K562 (cell line): ENCODE data around the gene NFIC. TPM values are rescaled to one million over a fixed set of nuclear protein-coding genes. Genes with fewer than 3 reads are reported as not detected.

ENCODE experiments used
- ATAC-seq: fragments of 200-7000 bp; cut with Tn5 transposase; 3 replicates; pipeline ENCODE4 v1.9.1; 2020; ENCODE audit warnings: moderate library complexity
- BruUV-seq: library from RNA; stranded (reverse); fragments of 400-500 nt; replicated peaks from 2 replicates; lab custom pipeline; 2021; lab: Mats Ljungman, UMichigan
- CTCF ChIA-PET: fragments of 300-600 bp; formaldehyde crosslinking; extraction: SDS; loops from one replicate; lab custom pipeline; 2021; ENCODE audit warnings: low intra/inter-chr PET ratio; lab: Yijun Ruan, JAX
- POLR2A ChIA-PET: fragments of 300-600, 350-650 bp; sonication (Branson Sonifier 250); formaldehyde crosslinking; extraction: SDS; loops from one replicate; lab custom pipeline; 2021; ENCODE audit warnings: antibody characterized with exemption, inconsistent platforms; lab: Yijun Ruan, JAX
- DNase-seq, 4 experiments: peaks; one replicate each; pipeline versions ENCODE4 v3.0.0 to v3.0.0-alpha.2; 2011 to 2018; ENCODE audit warnings: low spot score in 3 of 4, mixed read lengths in 3 of 4; ENCODE audit errors: extremely low read depth in 1 of 4
- FAIRE-seq: peaks from 2 replicates; lab custom pipeline; 2011; peaks lifted over from hg19 to GRCh38; lab: Jason Lieb, UNC
- H2AFZ ChIP-seq: 2 replicates; pipeline ENCODE4 v1.6.0; 2011; ENCODE audit warnings: low read depth, low read length, control low read depth, inconsistent platforms
- H3K27ac ChIP-seq: fragments of 200-600 bp; 3 replicates; pipeline ENCODE4 v1.8.0; 2011; ENCODE audit warnings: low read depth, mild to moderate bottlenecking, control low read depth, inconsistent platforms, low read length, moderate library complexity, mixed read lengths; ENCODE audit errors: extremely low read depth
- H3K27me3 ChIP-seq, 2 experiments: fragments of 300-600 bp in 1 of 2; 2 replicates in 1 of 2; 3 replicates in 1 of 2; pipeline versions ENCODE4 v1.6.0 to v1.8.0; 2011; ENCODE audit warnings: inconsistent platforms in 2 of 2, low read length in 2 of 2, mild to moderate bottlenecking in 1 of 2, mixed read lengths in 1 of 2, moderate library complexity in 1 of 2; ENCODE audit not compliant: control insufficient read depth in 2 of 2, insufficient read depth in 2 of 2
- H3K36me3 ChIP-seq: fragments of 300-600 bp; 3 replicates; pipeline ENCODE4 v1.8.0; 2011; ENCODE audit warnings: mild to moderate bottlenecking, low read length, inconsistent platforms; ENCODE audit not compliant: control insufficient read depth, insufficient read depth
- H3K4me1 ChIP-seq, 2 experiments: fragments of 200-600 bp in 1 of 2; replicated peaks in 1 of 2; 2 replicates in 1 of 2; 3 replicates in 1 of 2; pipeline versions ENCODE4 v1.5.1 to v1.8.0; 2011; ENCODE audit warnings: inconsistent platforms in 2 of 2, low read length in 2 of 2, mild to moderate bottlenecking in 1 of 2, mixed read lengths in 1 of 2, moderate library complexity in 1 of 2; ENCODE audit not compliant: control insufficient read depth in 2 of 2, insufficient read depth in 2 of 2
- H3K4me2 ChIP-seq: 2 replicates; pipeline ENCODE4 v1.6.1; 2011; ENCODE audit warnings: low read length, control low read depth, inconsistent platforms, mixed read lengths; ENCODE audit not compliant: insufficient read depth
- H3K4me3 ChIP-seq: fragments of 200-600 bp; sonication (generic), shearing (Covaris generic); 2 replicates; pipeline ENCODE4 v1.5.1; 2016; ENCODE audit warnings: control low read depth, inconsistent platforms
- H3K79me2 ChIP-seq: fragments of 200-600 bp; 3 replicates; pipeline ENCODE4 v1.8.0; 2011; ENCODE audit warnings: low read length, inconsistent platforms; ENCODE audit not compliant: control insufficient read depth, insufficient read depth
- H3K9ac ChIP-seq, 2 experiments: 2 replicates each; pipeline versions ENCODE4 v1.6.0 to v1.6.1; 2011; ENCODE audit warnings: low read depth in 2 of 2, low read length in 2 of 2, control low read depth in 1 of 2, inconsistent platforms in 1 of 2, mild to moderate bottlenecking in 1 of 2, mixed read lengths in 1 of 2; ENCODE audit not compliant: insufficient read depth in 1 of 2
- H3K9me1 ChIP-seq: one replicate; pipeline ENCODE4 v1.6.0; 2011; ENCODE audit warnings: inconsistent platforms, mild to moderate bottlenecking, low read length, moderate library complexity; ENCODE audit not compliant: control insufficient read depth, insufficient read depth
- H3K9me3 ChIP-seq: replicated peaks from 2 replicates; pipeline ENCODE4 v1.5.1; 2011; ENCODE audit warnings: low read depth, low read length, inconsistent platforms; ENCODE audit not compliant: control insufficient read depth, insufficient read depth
- H4K20me1 ChIP-seq: replicated peaks from 2 replicates; pipeline ENCODE4 v1.6.1; 2011; ENCODE audit warnings: low read length, inconsistent platforms, mixed read lengths; ENCODE audit not compliant: control insufficient read depth, insufficient read depth
- FOXJ3 ChIP-seq: sonication (generic); formaldehyde crosslinking; IDR thresholded peaks from 2 replicates; pipeline ENCODE4 v1.4.0; 2020; ENCODE audit warnings: mild to moderate bottlenecking, missing genetic modification reagents
- HIVEP1 ChIP-seq: fragments of 250-450 bp; sonication (Bioruptor Pico); IDR thresholded peaks from 2 replicates; pipeline ENCODE4 v1.4.0; 2020; ENCODE audit warnings: mild to moderate bottlenecking
- HOMEZ ChIP-seq: fragments of 250-450 bp; sonication (Bioruptor Pico); IDR thresholded peaks from 2 replicates; pipeline ENCODE4 v1.4.0; 2020; ENCODE audit warnings: mild to moderate bottlenecking, moderate library complexity
- MTA2 ChIP-seq: fragments of 450-650 bp; IDR thresholded peaks from 2 replicates; pipeline ENCODE4 v1.6.1; 2016; ENCODE audit warnings: low read depth
- MYC ChIP-seq, 2 experiments: fragments of 250-450 bp in 1 of 2; sonication (Bioruptor Pico) in 1 of 2; IDR thresholded peaks; 2 replicates each; pipeline versions ENCODE4 v1.5.1 to v1.6.1; 2012 to 2021; ENCODE audit warnings: low read depth in 2 of 2, borderline replicate concordance in 1 of 2, improper control_type of control experiment in 1 of 2, low read length in 1 of 2, mild to moderate bottlenecking in 1 of 2, moderate library complexity in 1 of 2
- NR2C2 ChIP-seq, 2 experiments: fragments of 200-800 bp in 1 of 2; sonication (Bioruptor generic) in 1 of 2; sonication (generic) in 1 of 2; formaldehyde crosslinking in 1 of 2; IDR thresholded peaks; 2 replicates each; pipeline versions ENCODE4 v1.6.1 to v1.8.0; 2016 to 2022; ENCODE audit warnings: mild to moderate bottlenecking in 1 of 2, missing compliant biosample characterization in 1 of 2, missing genetic modification characterization in 1 of 2, missing genetic modification reagents in 1 of 2
- PML ChIP-seq: IDR thresholded peaks from 2 replicates; pipeline ENCODE4 v1.6.1; 2012; ENCODE audit warnings: low read length, inconsistent platforms
- STAT5B ChIP-seq: fragments of 250-450 bp; sonication (Bioruptor Pico); IDR thresholded peaks from 2 replicates; pipeline ENCODE4 v1.8.0; 2021; ENCODE audit warnings: mild to moderate bottlenecking, inconsistent platforms
- ZNF121 ChIP-seq: sonication (generic); formaldehyde crosslinking; conservative IDR thresholded peaks from 2 replicates; pipeline ENCODE4 v1.8.0; 2022; ENCODE audit warnings: missing genetic modification reagents
- ZNF324 ChIP-seq: fragments of 250-450 bp; sonication (Bioruptor Pico); IDR thresholded peaks from 2 replicates; pipeline ENCODE4 v1.4.0; 2020; ENCODE audit warnings: mild to moderate bottlenecking
- ZNF384 ChIP-seq: IDR thresholded peaks from 2 replicates; pipeline ENCODE4 v1.6.1; 2012; ENCODE audit warnings: low read depth, low read length, improper control_type of control experiment
- WGBS: fragments of 100-300 bp; shearing (Covaris generic); methylation state at CpG from one replicate; pipeline ENCODE4 v1.1.6; 2016; ENCODE audit warnings: low coverage, mixed read lengths; ENCODE audit not compliant: insufficient coverage; ENCODE audit errors: missing lambda C conversion rate; 5-methylcytosine and 5-hydroxymethylcytosine counted together
- in situ Hi-C: fragments of 300-500 bp; cut with MboI; formaldehyde crosslinking; loops from 4 replicates; pipeline ENCODE4 v1.15.0; 2018; ENCODE audit warnings: inconsistent platforms, mixed read lengths
- intact Hi-C: fragments of 100-400 bp; cut with micrococcal nuclease; formaldehyde crosslinking; loops from 2 replicates; pipeline ENCODE4 v1.14.2; 2022
- polyA plus RNA-seq, 8 experiments: library from polyadenylated mRNA; depleted of rRNA in 4 of 8; stranded (reverse) in 5 of 8; unstranded in 3 of 8; fragments of >200 nt; fragmentation: Nextera tagmentation in 2 of 8; fragmentation: Illumina TruSeq in 1 of 8; extraction: Ambion mirVana in 2 of 8; extraction: Trizol in 1 of 8; gene quantifications; 2 replicates each; pipeline versions ENCODE4 v1.2.1 to v1.2.3, GENCODE V29; 2011 to 2014; ENCODE audit warnings: inconsistent platforms in 1 of 8, missing spikeins in 1 of 8
- total RNA-seq, 7 experiments: library from RNA; depleted of rRNA in 6 of 7; stranded (reverse); fragments of >200 nt in 6 of 7; fragmentation: Illumina TruSeq in 2 of 7; extraction: Trizol in 2 of 7; gene quantifications; 2 replicates each; pipeline versions ENCODE4 v1.2.1 to v1.2.3, GENCODE V29; 2011 to 2021; ENCODE audit warnings: low replicate concordance in 1 of 7

The NFIC gene
- total and polyA plus RNA-seq, 9 of the 15 experiments (the other 6 are each of a cell fraction or from before 2014, with no cell fraction given): 0.71 to 62.1 (median 6.9) TPM

GRCh38 chr19:3336680-3337523, 29.5 kb upstream of the NFIC start (continued):
- TF ChIP-seq NR2C2 (CRISPR knock-in tag; IDR thresholded peaks at IDR 0.05) (no peak), NR2C2 (tag; IDR thresholded peaks at IDR 0.05) (no peak), STAT5B (CRISPR knock-in tag) (no peak), HOMEZ (no peak)
- TF ChIP-seq, all 486 proteins: peak for 0

- Histone ChIP-seq H4K20me1 (peaks cover 4% of the 10 kb centered on the region; the same call in 1 of the 2 replicates), H3K4me1 (peaks cover 0 to 17% of the 10 kb centered on the region in 2 experiments; a peak in 3 of 5 replicates), H3K27ac (no peak overlapping the region), H3K79me2 (no peaks in the 10 kb centered on the region), H3K4me3 (no peak overlapping the region), H3K4me2 (no peak overlapping the region), H3K27me3 (peaks cover 0 to 10% of the 10 kb centered on the region in 2 experiments; a peak in 3 of 5 replicates), H3K9me3 (no peaks in the 10 kb centered on the region), H3K9me1 (no peaks in the 10 kb centered on the region), H2AFZ (no peak overlapping the region), H3K9ac (no peak overlapping the region), H3K36me3 (no peaks in the 10 kb centered on the region)
- ChIA-PET CTCF (no interaction called here), POLR2A (interaction anchor here (0.6 kb wide), 1 partner anchor 161 kb away, joined by 3 read pairs; no protein-coding TSS in a partner anchor)
- BruUV-seq: no TSS peak
- 43% methylated on average over 8 of the region's 12 CpGs for WGBS
- FAIRE-seq (no peak), DNase-seq (peak in 2 of 4 experiments; percentile 7 to 33), ATAC-seq (no peak)
- in situ Hi-C loops: no loop called here
- intact Hi-C loops: no loop called here
- TF ChIP-seq ZNF324 (CRISPR knock-in tag) (no peak), PML (no peak), ZNF384 (peak; percentile 76), MTA2 (no peak), MYC (IDR thresholded peaks at IDR 0.05; ENCODE audit: low read depth, low read length) (no peak), MYC (CRISPR knock-in tag; IDR thresholded peaks at IDR 0.05; ENCODE audit: borderline replicate concordance, low read depth) (no peak), FOXJ3 (CRISPR knock-in tag) (no peak), ZNF121 (CRISPR knock-in tag) (peak; percentile 62), HIVEP1 (CRISPR knock-in tag) (no peak)
Observed at GRCh38 chr19:3338541-3339181, 27.7 kb upstream of the NFIC start.
